K562 (cell line): Measurements from ENCODE around the gene BTBD16. TPM values are rescaled to one million over a fixed set of nuclear protein-coding genes. Genes with fewer than 3 reads are reported as not detected.

Source experiments
- ATAC-seq: fragments of 200-7000 bp; cut with Tn5 transposase; 3 replicates; pipeline ENCODE4 v1.9.1; 2020; ENCODE audit warnings: moderate library complexity
- BruUV-seq: library from RNA; stranded (reverse); fragments of 400-500 nt; replicated peaks from 2 replicates; lab custom pipeline; 2021; lab: Mats Ljungman, UMichigan
- CTCF ChIA-PET: fragments of 300-600 bp; formaldehyde crosslinking; extraction: SDS; loops from one replicate; lab custom pipeline; 2021; ENCODE audit warnings: low intra/inter-chr PET ratio; lab: Yijun Ruan, JAX
- POLR2A ChIA-PET: fragments of 300-600, 350-650 bp; sonication (Branson Sonifier 250); formaldehyde crosslinking; extraction: SDS; loops from one replicate; lab custom pipeline; 2021; ENCODE audit warnings: antibody characterized with exemption, inconsistent platforms; lab: Yijun Ruan, JAX
- DNase-seq, 4 experiments: peaks; one replicate each; pipeline versions ENCODE4 v3.0.0 to v3.0.0-alpha.2; 2011 to 2018; ENCODE audit warnings: low spot score in 3 of 4, mixed read lengths in 3 of 4; ENCODE audit errors: extremely low read depth in 1 of 4
- FAIRE-seq: peaks from 2 replicates; lab custom pipeline; 2011; peaks lifted over from hg19 to GRCh38; lab: Jason Lieb, UNC
- H2AFZ ChIP-seq: 2 replicates; pipeline ENCODE4 v1.6.0; 2011; ENCODE audit warnings: low read depth, low read length, control low read depth, inconsistent platforms
- H3K27ac ChIP-seq: fragments of 200-600 bp; 3 replicates; pipeline ENCODE4 v1.8.0; 2011; ENCODE audit warnings: low read depth, mild to moderate bottlenecking, control low read depth, inconsistent platforms, low read length, moderate library complexity, mixed read lengths; ENCODE audit errors: extremely low read depth
- H3K27me3 ChIP-seq, 2 experiments: fragments of 300-600 bp in 1 of 2; 2 replicates in 1 of 2; 3 replicates in 1 of 2; pipeline versions ENCODE4 v1.6.0 to v1.8.0; 2011; ENCODE audit warnings: inconsistent platforms in 2 of 2, low read length in 2 of 2, mild to moderate bottlenecking in 1 of 2, mixed read lengths in 1 of 2, moderate library complexity in 1 of 2; ENCODE audit not compliant: control insufficient read depth in 2 of 2, insufficient read depth in 2 of 2
- H3K36me3 ChIP-seq: fragments of 300-600 bp; 3 replicates; pipeline ENCODE4 v1.8.0; 2011; ENCODE audit warnings: mild to moderate bottlenecking, low read length, inconsistent platforms; ENCODE audit not compliant: control insufficient read depth, insufficient read depth
- H3K4me1 ChIP-seq, 2 experiments: fragments of 200-600 bp in 1 of 2; replicated peaks in 1 of 2; 2 replicates in 1 of 2; 3 replicates in 1 of 2; pipeline versions ENCODE4 v1.5.1 to v1.8.0; 2011; ENCODE audit warnings: inconsistent platforms in 2 of 2, low read length in 2 of 2, mild to moderate bottlenecking in 1 of 2, mixed read lengths in 1 of 2, moderate library complexity in 1 of 2; ENCODE audit not compliant: control insufficient read depth in 2 of 2, insufficient read depth in 2 of 2
- H3K4me2 ChIP-seq: 2 replicates; pipeline ENCODE4 v1.6.1; 2011; ENCODE audit warnings: low read length, control low read depth, inconsistent platforms, mixed read lengths; ENCODE audit not compliant: insufficient read depth
- H3K4me3 ChIP-seq: fragments of 200-600 bp; sonication (generic), shearing (Covaris generic); 2 replicates; pipeline ENCODE4 v1.5.1; 2016; ENCODE audit warnings: control low read depth, inconsistent platforms
- H3K79me2 ChIP-seq: fragments of 200-600 bp; 3 replicates; pipeline ENCODE4 v1.8.0; 2011; ENCODE audit warnings: low read length, inconsistent platforms; ENCODE audit not compliant: control insufficient read depth, insufficient read depth
- H3K9ac ChIP-seq, 2 experiments: 2 replicates each; pipeline versions ENCODE4 v1.6.0 to v1.6.1; 2011; ENCODE audit warnings: low read depth in 2 of 2, low read length in 2 of 2, control low read depth in 1 of 2, inconsistent platforms in 1 of 2, mild to moderate bottlenecking in 1 of 2, mixed read lengths in 1 of 2; ENCODE audit not compliant: insufficient read depth in 1 of 2
- H3K9me1 ChIP-seq: one replicate; pipeline ENCODE4 v1.6.0; 2011; ENCODE audit warnings: inconsistent platforms, mild to moderate bottlenecking, low read length, moderate library complexity; ENCODE audit not compliant: control insufficient read depth, insufficient read depth
- H3K9me3 ChIP-seq: replicated peaks from 2 replicates; pipeline ENCODE4 v1.5.1; 2011; ENCODE audit warnings: low read depth, low read length, inconsistent platforms; ENCODE audit not compliant: control insufficient read depth, insufficient read depth
- H4K20me1 ChIP-seq: replicated peaks from 2 replicates; pipeline ENCODE4 v1.6.1; 2011; ENCODE audit warnings: low read length, inconsistent platforms, mixed read lengths; ENCODE audit not compliant: control insufficient read depth, insufficient read depth
- ATF2 ChIP-seq: sonication (generic); formaldehyde crosslinking; IDR thresholded peaks from 2 replicates; pipeline ENCODE4 v1.8.1; 2022; ENCODE audit warnings: missing genetic modification reagents
- BRF2 ChIP-seq: IDR thresholded peaks from 3 replicates; pipeline ENCODE4 v1.6.1; 2011; ENCODE audit warnings: borderline replicate concordance, mild to moderate bottlenecking; ENCODE audit not compliant: insufficient read length, insufficient read depth
- ETV1 ChIP-seq: fragments of 450-650 bp; conservative IDR thresholded peaks from 2 replicates; pipeline ENCODE4 v1.6.1; 2016; ENCODE audit warnings: missing genetic modification characterization, control low read depth, low read depth, missing compliant biosample characterization
- JUNB ChIP-seq: fragments of 450-650 bp; formaldehyde crosslinking; conservative IDR thresholded peaks from 2 replicates; pipeline ENCODE4 v1.4.0; 2020; ENCODE audit warnings: mild to moderate bottlenecking
- KLF6 ChIP-seq: fragments of 250-450 bp; sonication (Bioruptor Pico); IDR thresholded peaks from 2 replicates; pipeline ENCODE4 v1.4.0; 2020; ENCODE audit warnings: mild to moderate bottlenecking, moderate library complexity, borderline replicate concordance
- PRMT5 ChIP-seq: sonication (generic); formaldehyde crosslinking; IDR thresholded peaks from 2 replicates; pipeline ENCODE4 v1.5.0; 2020; ENCODE audit warnings: missing genetic modification reagents
- SUPT5H ChIP-seq: fragments of 450-650 bp; IDR thresholded peaks from 2 replicates; pipeline ENCODE4 v1.6.1; 2016
- ZFP91 ChIP-seq: sonication (generic); formaldehyde crosslinking; IDR thresholded peaks from 2 replicates; pipeline ENCODE4 v1.8.0; 2022; ENCODE audit warnings: mild to moderate bottlenecking, missing genetic modification reagents
- WGBS: fragments of 100-300 bp; shearing (Covaris generic); methylation state at CpG from one replicate; pipeline ENCODE4 v1.1.6; 2016; ENCODE audit warnings: low coverage, mixed read lengths; ENCODE audit not compliant: insufficient coverage; ENCODE audit errors: missing lambda C conversion rate; 5-methylcytosine and 5-hydroxymethylcytosine counted together
- in situ Hi-C: fragments of 300-500 bp; cut with MboI; formaldehyde crosslinking; loops from 4 replicates; pipeline ENCODE4 v1.15.0; 2018; ENCODE audit warnings: inconsistent platforms, mixed read lengths
- intact Hi-C: fragments of 100-400 bp; cut with micrococcal nuclease; formaldehyde crosslinking; loops from 2 replicates; pipeline ENCODE4 v1.14.2; 2022
- polyA plus RNA-seq, 8 experiments: library from polyadenylated mRNA; depleted of rRNA in 4 of 8; stranded (reverse) in 5 of 8; unstranded in 3 of 8; fragments of >200 nt; fragmentation: Nextera tagmentation in 2 of 8; fragmentation: Illumina TruSeq in 1 of 8; extraction: Ambion mirVana in 2 of 8; extraction: Trizol in 1 of 8; gene quantifications; 2 replicates each; pipeline versions ENCODE4 v1.2.1 to v1.2.3, GENCODE V29; 2011 to 2014; ENCODE audit warnings: inconsistent platforms in 1 of 8, missing spikeins in 1 of 8
- total RNA-seq, 7 experiments: library from RNA; depleted of rRNA in 6 of 7; stranded (reverse); fragments of >200 nt in 6 of 7; fragmentation: Illumina TruSeq in 2 of 7; extraction: Trizol in 2 of 7; gene quantifications; 2 replicates each; pipeline versions ENCODE4 v1.2.1 to v1.2.3, GENCODE V29; 2011 to 2021; ENCODE audit warnings: low replicate concordance in 1 of 7

BTBD16 gene
- total and polyA plus RNA-seq, 9 of the 15 experiments (the other 6 are each of a cell fraction or from before 2014, with no cell fraction given), result 0.11 TPM; not detected in 8

- FAIRE-seq (no peak), DNase-seq (no peak), ATAC-seq (no peak)
- intact Hi-C loops, result no loop called here
- Histone ChIP-seq H3K9me3 (no peaks in the 10 kb centered on the region), H3K4me2 (no peak overlapping the region), H4K20me1 (no peaks in the 10 kb centered on the region), H3K4me3 (no peak overlapping the region), H2AFZ (no peak overlapping the region), H3K9ac (no peak overlapping the region), H3K27me3 (no peaks in the 10 kb centered on the region; a peak in 1 of 5 replicates), H3K27ac (no peak overlapping the region), H3K36me3 (no peaks in the 10 kb centered on the region), H3K4me1 (no peaks in the 10 kb centered on the region), H3K9me1 (no peaks in the 10 kb centered on the region), H3K79me2 (no peaks in the 10 kb centered on the region)
- in situ Hi-C loops, result no loop called here
- no TSS peak for BruUV-seq
- ChIA-PET POLR2A (interaction anchor here (0.6 kb wide), 1 partner anchor 10 kb away, joined by 3 read pairs; no protein-coding TSS in a partner anchor), CTCF (no interaction called here)
- 2% methylated on average over 13 of the region's 17 CpGs for WGBS
- TF ChIP-seq PRMT5 (no peak), BRF2 (no peak), SUPT5H (no peak), JUNB (CRISPR knock-in tag) (no peak), KLF6 (no peak), ZFP91 (CRISPR knock-in tag) (no peak), ATF2 (CRISPR knock-in tag) (no peak), ETV1 (tag) (no peak)
These were observed 14.7 kb downstream of the BTBD16 start for GRCh38 chr10:122285506-122286444.
